GM18508 (cell line): ENCODE data around the gene OPN5.

Experiments
- ATAC-seq: cut with Tn5 transposase; IDR thresholded peaks from one replicate; pipeline ENCODE4 v1.9.1; 2021; ENCODE audit warnings: moderate number of reproducible peaks; ENCODE audit not compliant: insufficient read depth, unreplicated experiment

Gene OPN5

GRCh38 chr6:47852727-47853126 lies 70.9 kb downstream of the OPN5 start:
- ATAC-seq: no peak

GRCh38 chr6:47853766-47854165 lies 71.9 kb downstream of the OPN5 start:
- ATAC-seq: no peak

- ATAC-seq: no peak
Measured at GRCh38 chr6:47854971-47855370, 73.1 kb downstream of the OPN5 start.

- ATAC-seq: no peak
Measured at GRCh38 chr6:47859175-47859574, 77.3 kb downstream of the OPN5 start.

GRCh38 chr6:47862731-47863130 lies 80.9 kb downstream of the OPN5 start:
- no peak for ATAC-seq

GRCh38 chr6:47865206-47865605 lies 83.4 kb downstream of the OPN5 start:
- no peak for ATAC-seq

- ATAC-seq: no peak
Measured at GRCh38 chr6:47875593-47875992, 93.8 kb downstream of the OPN5 start.
